Measurements from ENCODE around the gene TTLL7. TPM values are rescaled to one million over a fixed set of nuclear protein-coding genes. Genes with fewer than 3 reads are reported as not detected.

TTLL7 gene
- total and polyA plus RNA-seq, 10 donors = 0.59 to 4.8 (median 3.0) TPM

DNA sequence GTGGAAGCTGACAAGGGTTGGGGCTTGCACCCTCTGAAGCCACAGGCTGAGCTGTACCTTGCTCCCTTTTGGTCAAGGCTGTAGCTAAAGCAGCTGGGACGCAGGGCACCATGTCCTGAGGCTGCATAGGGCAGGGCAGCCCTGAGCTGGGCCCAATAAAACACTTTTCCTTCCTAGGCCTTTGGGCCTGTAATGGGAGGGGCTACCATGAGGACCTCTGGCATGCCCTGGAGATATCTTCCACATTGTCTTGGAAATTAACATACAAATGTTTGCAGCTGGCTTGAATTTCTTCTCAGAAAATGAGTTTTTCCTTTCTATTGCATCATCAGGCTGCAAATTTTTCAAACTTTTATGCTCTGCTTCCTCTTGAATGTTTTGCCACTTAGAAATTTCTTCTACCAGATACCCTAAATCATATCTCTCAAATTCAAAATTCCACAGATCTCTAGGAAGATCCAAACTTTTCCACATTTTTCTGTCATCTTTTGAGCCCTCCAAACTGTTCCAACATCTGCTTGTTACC lies 32.9 kb upstream of the TTLL7 start:
- H3K36me3 ChIP-seq = no peaks in the 10 kb centered on the region
- no peak overlapping the region for H3K27ac ChIP-seq
- H3K27me3 ChIP-seq (replicated peaks in 1 of 7) = no peaks in the 10 kb centered on the region
- peaks cover 0 to 5% (median 0%) of the 10 kb centered on the region in 8 donors for H3K9me3 ChIP-seq
- intact Hi-C loops (cut with DNase I; ENCODE audit: low total_unique reads) = no loop called here
- DNase-seq = no peak
- H3K4me1 ChIP-seq = no peaks in the 10 kb centered on the region
- 82 to 90% (median 88%) methylated on average over 1 of the region's 1 CpG for WGBS, 5 donors
- H3K4me3 ChIP-seq = no peak overlapping the region
- TF ChIP-seq POLR2A (IDR thresholded peaks at IDR 0.05) = no peak

DNA sequence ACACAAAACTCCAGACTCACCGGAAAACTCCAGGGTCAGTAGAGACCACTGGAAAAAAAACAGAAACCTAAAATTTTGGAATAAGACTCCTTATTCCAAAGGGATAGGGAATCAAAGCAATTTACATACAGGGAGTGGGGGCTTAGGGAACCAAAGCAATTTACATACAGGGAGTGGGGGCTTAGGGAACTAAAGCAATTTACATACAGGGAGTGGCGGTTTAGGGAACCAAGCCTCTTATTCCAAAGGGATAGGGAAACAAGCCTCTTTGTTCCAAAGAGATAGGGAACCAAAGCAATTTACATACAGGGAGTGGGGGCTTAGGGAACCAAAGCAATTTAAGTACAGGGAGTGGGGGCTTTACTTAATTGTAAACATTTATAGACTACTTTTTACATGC lies 28.4 kb upstream of the TTLL7 start:
- Histone ChIP-seq H3K4me1 (no peaks in the 10 kb centered on the region), H3K27me3 (replicated peaks in 1 of 7) (no peaks in the 10 kb centered on the region), H3K27ac (no peak overlapping the region), H3K9me3 (no peaks in the 10 kb centered on the region), H3K4me3 (no peak overlapping the region), H3K36me3 (no peaks in the 10 kb centered on the region)
- 83 to 96% (median 93%) methylated on average over 2 of the region's 2 CpGs for WGBS, 5 donors
- TF ChIP-seq POLR2A (IDR thresholded peaks at IDR 0.05) = no peak
- TF ChIP-seq POLR2AphosphoS5 (IDR thresholded peaks at IDR 0.05) = no peak
- TF ChIP-seq CTCF (IDR thresholded peaks at IDR 0.05 in 8 of 11, conservative IDR thresholded peaks at IDR 0.05 in 3 of 11) = no peak
- intact Hi-C loops (cut with DNase I; ENCODE audit: low total_unique reads) = no loop called here
- no peak for DNase-seq

DNA sequence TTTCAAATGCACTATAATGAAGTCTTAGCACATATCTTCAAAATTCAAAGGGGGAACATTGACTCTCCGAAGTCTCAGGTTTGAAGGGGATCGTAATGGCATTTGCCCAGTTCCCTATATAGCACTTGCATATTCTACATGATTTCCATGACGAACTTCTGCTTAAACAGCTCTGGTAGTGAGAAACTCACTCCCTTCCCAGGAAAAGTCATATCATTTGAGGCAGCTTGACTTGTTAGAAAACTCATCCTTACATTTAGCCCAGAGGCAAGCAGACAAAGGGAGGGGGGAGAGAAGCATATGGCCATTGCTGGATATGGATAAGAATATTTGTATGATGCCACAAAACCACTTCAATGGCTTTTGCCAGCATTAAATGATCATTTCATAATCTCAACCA lies 27.0 kb upstream of the TTLL7 start:
- Histone ChIP-seq H3K9me3 (peaks cover 0 to 5% (median 0%) of the 10 kb centered on the region in 8 donors), H3K27me3 (replicated peaks in 1 of 7) (no peaks in the 10 kb centered on the region)

DNA sequence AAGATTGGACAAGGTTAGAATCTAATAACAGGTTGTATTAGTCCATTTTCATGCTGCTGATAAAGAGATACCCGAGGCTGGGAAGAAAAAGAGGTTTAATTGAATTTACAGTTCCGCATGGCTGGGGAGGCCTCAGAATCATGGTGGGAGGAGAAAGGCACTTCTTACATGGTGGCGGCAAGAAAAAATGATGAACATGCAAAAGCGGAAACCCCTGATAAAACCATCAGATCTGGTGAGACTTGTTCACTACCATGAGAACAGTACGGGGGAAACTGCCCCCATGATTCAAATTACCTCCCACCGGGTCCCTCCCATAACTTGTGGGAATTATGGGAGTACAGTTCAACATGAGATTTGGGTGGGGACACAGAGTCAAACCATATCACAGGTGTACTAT lies 22.9 kb upstream of the TTLL7 start:
- Histone ChIP-seq H3K27me3 (replicated peaks in 1 of 7) (peaks cover 0 to 8% (median 0%) of the 10 kb centered on the region in 7 donors), H3K4me1 (no peaks in the 10 kb centered on the region), H3K9me3 (peaks cover 0 to 5% (median 0%) of the 10 kb centered on the region in 8 donors), H3K4me3 (no peak overlapping the region), H3K36me3 (no peaks in the 10 kb centered on the region), H3K27ac (no peak overlapping the region)
- intact Hi-C loops (cut with DNase I; ENCODE audit: low total_unique reads) = no loop called here
- no peak for DNase-seq
- no peak for TF ChIP-seq POLR2AphosphoS5 (IDR thresholded peaks at IDR 0.05)
- 81 to 94% (median 90%) methylated on average over 6 of the region's 6 CpGs for WGBS, 5 donors

More for the DNA sequence above, 27.0 kb upstream of the TTLL7 start:
- 85 to 94% (median 88%) methylated on average over 3 of the region's 3 CpGs for WGBS, 5 donors
- no peaks in the 10 kb centered on the region for H3K4me1 ChIP-seq
- intact Hi-C loops (cut with DNase I; ENCODE audit: low total_unique reads) = no loop called here
- H3K27ac ChIP-seq = no peak overlapping the region
- no peak for DNase-seq
- no peak overlapping the region for H3K4me3 ChIP-seq
- no peak for TF ChIP-seq POLR2A (IDR thresholded peaks at IDR 0.05)
- TF ChIP-seq CTCF (IDR thresholded peaks at IDR 0.05 in 8 of 11, conservative IDR thresholded peaks at IDR 0.05 in 3 of 11) = no peak
- TF ChIP-seq POLR2AphosphoS5 (IDR thresholded peaks at IDR 0.05) = no peak
- no peaks in the 10 kb centered on the region for H3K36me3 ChIP-seq

- intact Hi-C loops (cut with DNase I; ENCODE audit: low total_unique reads) = no loop called here
- TF ChIP-seq POLR2AphosphoS5 (IDR thresholded peaks at IDR 0.05) (no peak), CTCF (IDR thresholded peaks at IDR 0.05 in 8 of 11, conservative IDR thresholded peaks at IDR 0.05 in 3 of 11) (no peak), POLR2A (IDR thresholded peaks at IDR 0.05) (no peak)
- Histone ChIP-seq H3K4me1 (no peaks in the 10 kb centered on the region), H3K36me3 (no peaks in the 10 kb centered on the region), H3K27ac (no peak overlapping the region), H3K9me3 (peaks cover 0 to 5% (median 0%) of the 10 kb centered on the region in 8 donors), H3K4me3 (no peak overlapping the region), H3K27me3 (replicated peaks in 1 of 7) (peaks cover 0 to 8% (median 0%) of the 10 kb centered on the region in 7 donors)
- no peak for DNase-seq
- WGBS, 5 donors = 27 to 50% (median 35%) methylated on average over 3 of the region's 3 CpGs
Observed at GRCh38 chr1:84020151-84020550, 21.2 kb upstream of the TTLL7 start.
